Gastroesophageal sphincter (tissue), 3 donors: ENCODE results near the gene AASDH.

Experiments
- CTCF ChIP-seq, 4 experiments: fragments of 200-600 bp in 2 of 4; fragments of 450-650 bp in 2 of 4; sonication (generic) in 1 of 4; IDR thresholded peaks; one replicate each; pipeline ENCODE4 v1.5.1; 2017 to 2019; ENCODE audit warnings: antibody characterized with exemption in 4 of 4, mild to moderate bottlenecking in 2 of 4, moderate library complexity in 2 of 4
- EP300 ChIP-seq: sonication (generic); formaldehyde crosslinking; IDR thresholded peaks from one replicate; pipeline ENCODE4 v1.6.1; 2017; ENCODE audit warnings: antibody characterized with exemption, mild to moderate bottlenecking
- POLR2A ChIP-seq, 2 donors: fragments of 450-650 bp; IDR thresholded peaks; one replicate each; pipeline ENCODE4 v1.6.1; 2017; ENCODE audit warnings: antibody characterized with exemption in 2 of 2, mild to moderate bottlenecking in 2 of 2, moderate library complexity in 1 of 2

GRCh38 chr4:56424697-56425514 lies 37.6 kb upstream of the AASDH start:
- TF ChIP-seq CTCF (IDR thresholded peaks at IDR 0.05) (peak; percentile 59 to 64 (median 60)), POLR2A (IDR thresholded peaks at IDR 0.05) (no peak), EP300 (no peak)
